GM21528 (cell line): ENCODE results near the gene MRPL45.
"Not testable (repeated sequence)": the region's sequence is repeated elsewhere in the genome, so short reads cannot be mapped to it uniquely, and the experiment has no call there.

Source experiments
- ATAC-seq: cut with Tn5 transposase; IDR thresholded peaks from one replicate; pipeline ENCODE4 v1.9.1; 2021; ENCODE audit warnings: mild to moderate bottlenecking, moderate library complexity; ENCODE audit not compliant: unreplicated experiment, low FRiP score

The MRPL45 gene

GRCh38 chr17:38296834-38297517 lies at the start of gene MRPL45:
Gene MRPL45 (plus strand): TSS chr17:38297168. CDS start chr17:38297184, 16 bp downstream.
- peak; percentile 96 for ATAC-seq

GRCh38 chr17:38253191-38253590 lies 43.8 kb upstream of the MRPL45 start:
- ATAC-seq = not testable (repeated sequence)

GRCh38 chr17:38254357-38254756 lies 42.6 kb upstream of the MRPL45 start:
- ATAC-seq = not testable (repeated sequence)

GRCh38 chr17:38257013-38257621 lies 39.9 kb upstream of the MRPL45 start:
- ATAC-seq = peak; percentile 71

- not testable (repeated sequence) for ATAC-seq
These were observed 30.9 kb upstream of the MRPL45 start for GRCh38 chr17:38265974-38266506.

GRCh38 chr17:38266571-38266970 lies 30.4 kb upstream of the MRPL45 start:
- ATAC-seq = not testable (repeated sequence)

GRCh38 chr17:38268138-38268537 lies 28.8 kb upstream of the MRPL45 start:
- ATAC-seq = not testable (repeated sequence)

GRCh38 chr17:38269045-38269444 lies 27.9 kb upstream of the MRPL45 start:
- ATAC-seq = not testable (repeated sequence)

- ATAC-seq = not testable (repeated sequence)
These were observed 27.4 kb upstream of the MRPL45 start for GRCh38 chr17:38269552-38269951.

GRCh38 chr17:38285994-38286393 lies 11.0 kb upstream of the MRPL45 start:
- not testable (repeated sequence) for ATAC-seq

- not testable (repeated sequence) for ATAC-seq
These were observed 10.4 kb upstream of the MRPL45 start for GRCh38 chr17:38286501-38287091.

- ATAC-seq = not testable (repeated sequence)
These were observed 8.6 kb upstream of the MRPL45 start for GRCh38 chr17:38288217-38288827.

GRCh38 chr17:38289760-38290159 lies 7.2 kb upstream of the MRPL45 start:
- not testable (repeated sequence) for ATAC-seq

GRCh38 chr17:38295602-38296365 lies 1.2 kb upstream of the MRPL45 start:
- ATAC-seq = not testable (repeated sequence)

- no peak for ATAC-seq
These were observed 18.5 kb downstream of the MRPL45 start for GRCh38 chr17:38315497-38315896.

GRCh38 chr17:38317081-38317480 lies 20.1 kb downstream of the MRPL45 start:
- ATAC-seq = no peak

- no peak for ATAC-seq
These were observed 23.5 kb downstream of the MRPL45 start for GRCh38 chr17:38320482-38320881.

GRCh38 chr17:38322156-38322779 lies 25.3 kb downstream of the MRPL45 start:
- ATAC-seq = no peak

- ATAC-seq = no peak
These were observed 25.9 kb downstream of the MRPL45 start for GRCh38 chr17:38322897-38323296.
